Choroid plexus epithelial cell (primary cell): ENCODE data around the gene ITPKB.

Source experiments
- DNase-seq: peaks from one replicate; pipeline ENCODE4 v3.0.0-alpha.2; 2010; ENCODE audit warnings: low read depth
- H3K4me3 ChIP-seq: 2 replicates; pipeline ENCODE4 v1.5.1; 2011; ENCODE audit warnings: low read depth, mild to moderate bottlenecking, control low read depth, low read length, moderate library complexity
- CTCF ChIP-seq: conservative IDR thresholded peaks from 2 replicates; pipeline ENCODE4 v1.5.1; 2011; ENCODE audit warnings: low read depth, mild to moderate bottlenecking, control low read depth, inconsistent platforms, low read length, moderate library complexity

ITPKB gene

GRCh38 chr1:226632922-226633351 lies 106.1 kb downstream of the ITPKB start:
- TF ChIP-seq CTCF, result no peak
- no peak overlapping the region for H3K4me3 ChIP-seq
- DNase-seq, result no peak

- DNase-seq, result no peak
- TF ChIP-seq CTCF, result no peak
- no peak overlapping the region for H3K4me3 ChIP-seq
Measured at GRCh38 chr1:226632169-226632879, 106.8 kb downstream of the ITPKB start.

GRCh38 chr1:226631229-226632000 lies 107.7 kb downstream of the ITPKB start:
- DNase-seq, result no peak
- TF ChIP-seq CTCF, result no peak
- no peak overlapping the region for H3K4me3 ChIP-seq

- no peak for TF ChIP-seq CTCF
Measured at GRCh38 chr1:226630592-226630991, 108.5 kb downstream of the ITPKB start.

GRCh38 chr1:226629896-226630550 lies 109.1 kb downstream of the ITPKB start:
- DNase-seq, result no peak
- no peak overlapping the region for H3K4me3 ChIP-seq
- no peak for TF ChIP-seq CTCF

More at GRCh38 chr1:226630592-226630991, 108.5 kb downstream of the ITPKB start:
- no peak for DNase-seq
- H3K4me3 ChIP-seq, result no peak overlapping the region

GRCh38 chr1:226629210-226629895 lies 109.7 kb downstream of the ITPKB start:
- no peak overlapping the region for H3K4me3 ChIP-seq
- DNase-seq, result no peak
- TF ChIP-seq CTCF, result no peak
